Adrenal gland (tissue), 5 donors: ENCODE results near the gene MEIKIN.

Experiments
- CTCF ChIP-seq, 6 experiments: fragments of 450-650 bp in 4 of 6; fragments of 200-600 bp in 2 of 6; sonication (generic) in 1 of 6; IDR thresholded peaks; 1 replicate in 5 of 6; 2 replicates in 1 of 6; pipeline versions ENCODE4 v1.5.1 to v1.8.0; 2016 to 2021; ENCODE audit warnings: antibody characterized with exemption in 6 of 6, mild to moderate bottlenecking in 2 of 6, moderate library complexity in 1 of 6
- POLR2A ChIP-seq, 2 donors: fragments of 450-650 bp; IDR thresholded peaks; one replicate each; pipeline ENCODE4 v1.6.1; 2017; ENCODE audit warnings: antibody characterized with exemption in 2 of 2, mild to moderate bottlenecking in 2 of 2, moderate library complexity in 1 of 2
- donor health status: DM: no; HTN: no; CAD: no.

GRCh38 chr5:131824631-131825030 is 120.8 kb downstream of the MEIKIN start:
- no peak for TF ChIP-seq CTCF (IDR thresholded peaks at IDR 0.05)
- no peak for TF ChIP-seq POLR2A (IDR thresholded peaks at IDR 0.05)
